Heart left ventricle (tissue), 16 donors: Measurements from ENCODE around the gene THOC6. TPM values are rescaled to one million over a fixed set of nuclear protein-coding genes. Genes with fewer than 3 reads are reported as not detected.
A peak's percentile ranks its signal among the peaks of the same experiment; 100 is the strongest.

Experiments
- ATAC-seq, 4 donors: fragments of 200-7000 bp; cut with Tn5 transposase; one replicate each; pipeline ENCODE4 v1.9.1; 2020 to 2022; ENCODE audit warnings: moderate library complexity in 4 of 4, mild to moderate bottlenecking in 3 of 4, moderate number of reproducible peaks in 1 of 4
- DNase-seq, 5 donors: peaks; one replicate each; pipeline ENCODE4 v3.0.0-alpha.2; 2020
- H3K27ac ChIP-seq, 12 donors: fragments of 200-600 bp; sonication (generic) in 4 of 12; one replicate each; pipeline versions ENCODE4 v1.5.0 to v1.8.0; 2016 to 2022; ENCODE audit warnings: mild to moderate bottlenecking in 2 of 12
- H3K27me3 ChIP-seq, 9 donors: fragments of 200-600 bp; sonication (generic) in 2 of 9; one replicate each; pipeline versions ENCODE4 v1.5.1 to v1.8.0; 2016 to 2022; ENCODE audit warnings: mild to moderate bottlenecking in 3 of 9
- H3K36me3 ChIP-seq, 9 donors: fragments of 200-600 bp; sonication (generic) in 2 of 9; one replicate each; pipeline versions ENCODE4 v1.5.0 to v1.8.0; 2018 to 2022; ENCODE audit warnings: mild to moderate bottlenecking in 2 of 9
- H3K4me1 ChIP-seq, 12 donors: fragments of 200-600 bp; sonication (generic) in 4 of 12; one replicate each; pipeline versions ENCODE4 v1.5.0 to v1.8.0; 2016 to 2022; ENCODE audit warnings: mild to moderate bottlenecking in 3 of 12
- H3K4me3 ChIP-seq, 12 donors: fragments of 200-600 bp; sonication (generic) in 4 of 12; one replicate each; pipeline versions ENCODE4 v1.5.0 to v1.8.0; 2017 to 2022; ENCODE audit warnings: mild to moderate bottlenecking in 9 of 12, moderate library complexity in 4 of 12
- H3K9me3 ChIP-seq, 12 donors: fragments of 200-600 bp; sonication (generic) in 4 of 12; one replicate each; pipeline versions ENCODE4 v1.5.0 to v1.8.0; 2016 to 2022; ENCODE audit warnings: mild to moderate bottlenecking in 1 of 12
- POLR2A ChIP-seq, 2 donors: fragments of 450-650 bp; IDR thresholded peaks; one replicate each; pipeline ENCODE4 v1.6.1; 2017; ENCODE audit warnings: antibody characterized with exemption in 2 of 2, mild to moderate bottlenecking in 2 of 2, moderate library complexity in 2 of 2
- WGBS, 4 donors: extraction: QIAGEN DNeasy Blood & Tissue Kit in 2 of 4; methylation state at CpG; one replicate each; pipeline versions ENCODE4 v1.1.5 to v1.1.7; 2013 to 2018; 5-methylcytosine and 5-hydroxymethylcytosine counted together
- intact Hi-C, 10 donors: fragments of 100-400 bp; cut with DNase I; formaldehyde crosslinking; loops; one replicate each; pipeline versions ENCODE4 v1.11.1 to v1.14.2; 2022
- polyA plus RNA-seq, 2 donors: library from polyadenylated mRNA; stranded (reverse); fragments of 200-250 nt; gene quantifications; one replicate each; pipeline ENCODE4 v1.2.3, GENCODE V29; 2013
- total RNA-seq, 9 donors: library from RNA; depleted of rRNA in 2 of 9; stranded (reverse); fragments of >200 nt in 2 of 9; fragmentation: NEBNext Ultra II Directional in 3 of 9; extraction: Animal tissue kit (Norgen Biotek cat#: 25700) in 3 of 9; gene quantifications; one replicate each; pipeline versions ENCODE4 v1.1.0 to v1.2.4, GENCODE V29; 2016 to 2023
- TF ChIP-seq, protein P1 (sequence below), 12 donors: fragments of 200-600 bp; sonication (generic) in 4 of 12; IDR thresholded peaks; one replicate each; pipeline versions ENCODE4 v1.5.0 to v1.8.0; 2018 to 2022; ENCODE audit warnings: antibody characterized with exemption in 12 of 12, mild to moderate bottlenecking in 5 of 12
- donor health status: ischemic (EF 13 %, LVEDD 7.1; RV severe dilation, severe dysfunction).
- donor health status: healthy with polysubstance abuse.
- donor health status: DM: no; HTN: yes; CAD: no.
- donor health status: DM: no; HTN: no; CAD: no.
- donor health status: ischemic (EF 25% LVEDD 6.9; RV normal size, moderate dysfunction).
- donor health status: ischemic (EF 25% LVEDD 5.7; RV mildly dilated, moderate dysfunction).
- donor health status: healthy.
- donor health status: DM: yes; HTN: yes; CAD: no.
- donor health status: ischemic (EF 35%, LVEDD 5.7; RV mildly dilated, moderate dysfunction).
- donor health status: nonischemic (EF 11% LVEDD 7.7; RV severe dilation, severe dysfunction).
- donor health status: DM: yes; HTN: yes; CAD: no.
- donor health status: PGD.
- donor health status: ischemic (EF 29% LVEDD 5.4; RV normal size, mild dysfunction).
- donor health status: nonischemic (EF 23%, LVEDD 6.1; RV moderate dilation, normal function).

The THOC6 gene
- total and polyA plus RNA-seq, 11 donors, result 6.9 to 23.0 (median 10.3) TPM

GRCh38 chr16:3058139-3059030, 34.5 kb downstream of the THOC6 start:
- H3K27me3 ChIP-seq, result no peaks in the 10 kb centered on the region
- peak overlapping the region; percentile 77 to 99 (median 94) for H3K4me3 ChIP-seq
- peaks cover 0 to 55% (median 19%) of the 10 kb centered on the region in 12 donors for H3K4me1 ChIP-seq
- H3K36me3 ChIP-seq, result no peaks in the 10 kb centered on the region
- H3K9me3 ChIP-seq, result no peaks in the 10 kb centered on the region
- TF ChIP-seq, protein P1, sequence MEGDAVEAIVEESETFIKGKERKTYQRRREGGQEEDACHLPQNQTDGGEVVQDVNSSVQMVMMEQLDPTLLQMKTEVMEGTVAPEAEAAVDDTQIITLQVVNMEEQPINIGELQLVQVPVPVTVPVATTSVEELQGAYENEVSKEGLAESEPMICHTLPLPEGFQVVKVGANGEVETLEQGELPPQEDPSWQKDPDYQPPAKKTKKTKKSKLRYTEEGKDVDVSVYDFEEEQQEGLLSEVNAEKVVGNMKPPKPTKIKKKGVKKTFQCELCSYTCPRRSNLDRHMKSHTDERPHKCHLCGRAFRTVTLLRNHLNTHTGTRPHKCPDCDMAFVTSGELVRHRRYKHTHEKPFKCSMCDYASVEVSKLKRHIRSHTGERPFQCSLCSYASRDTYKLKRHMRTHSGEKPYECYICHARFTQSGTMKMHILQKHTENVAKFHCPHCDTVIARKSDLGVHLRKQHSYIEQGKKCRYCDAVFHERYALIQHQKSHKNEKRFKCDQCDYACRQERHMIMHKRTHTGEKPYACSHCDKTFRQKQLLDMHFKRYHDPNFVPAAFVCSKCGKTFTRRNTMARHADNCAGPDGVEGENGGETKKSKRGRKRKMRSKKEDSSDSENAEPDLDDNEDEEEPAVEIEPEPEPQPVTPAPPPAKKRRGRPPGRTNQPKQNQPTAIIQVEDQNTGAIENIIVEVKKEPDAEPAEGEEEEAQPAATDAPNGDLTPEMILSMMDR (IDR thresholded peaks at IDR 0.05), result peak in 1 of 12 donors; percentile 6
- TF ChIP-seq POLR2A (IDR thresholded peaks at IDR 0.05), result no peak
- DNase-seq, result peak in 4 of 5 donors; percentile 49 to 79 (median 63)
- intact Hi-C loops, result loop anchor here (1.0 to 10.0 kb wide), 13 partner anchors 28 to 396 kb away; partner anchors contain the start of gene ZNF205 (in 1 of the 10)
- peak overlapping the region in 11 of 12 donors; percentile 81 to 92 (median 88) for H3K27ac ChIP-seq
- peak in 3 of 4 donors; percentile 6 to 32 (median 21) for ATAC-seq
- 0 to 19% (median 10%) methylated on average over 20 to 77 of the region's 77 CpGs for WGBS, 4 donors

GRCh38 chr16:3059041-3059722, 35.3 kb downstream of the THOC6 start:
- peak; percentile 78 to 95 (median 94) for ATAC-seq
- Histone ChIP-seq H3K9me3 (no peaks in the 10 kb centered on the region), H3K36me3 (no peaks in the 10 kb centered on the region), H3K4me3 (peak overlapping the region; percentile 77 to 99 (median 94)), H3K27me3 (no peaks in the 10 kb centered on the region), H3K27ac (peak overlapping the region; percentile 44 to 94 (median 88)), H3K4me1 (peaks cover 0 to 63% (median 19%) of the 10 kb centered on the region in 12 donors)
- DNase-seq, result peak; percentile 91 to 96 (median 94)
- TF ChIP-seq, protein P1 (IDR thresholded peaks at IDR 0.05), result peak; percentile 85 to 99 (median 96)
- TF ChIP-seq POLR2A (IDR thresholded peaks at IDR 0.05), result peak in 1 of 2 donors; percentile 58
- 0 to 1% (median 1%) methylated on average over 22 to 67 of the region's 67 CpGs for WGBS, 4 donors
- intact Hi-C loops, result loop anchor here (1.0 to 10.0 kb wide), 13 partner anchors 28 to 396 kb away; partner anchors contain the start of gene ZNF205 (in 1 of the 10)

- 55 to 66% (median 56%) methylated on average over 9 of the region's 9 CpGs for WGBS, 4 donors
- Histone ChIP-seq H3K27ac (peak overlapping the region in 11 of 12 donors; percentile 81 to 94 (median 89)), H3K4me1 (peaks cover 0 to 68% (median 23%) of the 10 kb centered on the region in 12 donors), H3K27me3 (no peaks in the 10 kb centered on the region), H3K9me3 (no peaks in the 10 kb centered on the region), H3K4me3 (peak overlapping the region; percentile 26 to 99 (median 91)), H3K36me3 (no peaks in the 10 kb centered on the region)
- TF ChIP-seq, protein P1 (IDR thresholded peaks at IDR 0.05), result no peak
- no peak for TF ChIP-seq POLR2A (IDR thresholded peaks at IDR 0.05)
- peak in 1 of 4 donors; percentile 9 for ATAC-seq
- no peak for DNase-seq
- intact Hi-C loops, result loop anchor here (1.0 to 10.0 kb wide), 15 partner anchors 27 to 395 kb away; partner anchors contain the start of genes ZNF205 (in 1 of the 10) and ZSCAN10 (in 1 of the 10)
Measured at GRCh38 chr16:3059723-3060242, 35.9 kb downstream of the THOC6 start.
